Tibial nerve (tissue), 4 donors: ENCODE data around the gene SOX5. TPM values are rescaled to one million over a fixed set of nuclear protein-coding genes. Genes with fewer than 3 reads are reported as not detected.

Source experiments
- DNase-seq, 2 donors: peaks; one replicate each; pipeline ENCODE4 v3.0.0-alpha.2; 2019; ENCODE audit warnings: low spot score in 2 of 2
- H3K27ac ChIP-seq, 4 donors: fragments of 200-600 bp; sonication (generic) in 3 of 4; one replicate each; pipeline ENCODE4 v1.5.1; 2017 to 2019; ENCODE audit warnings: mild to moderate bottlenecking in 1 of 4
- H3K27me3 ChIP-seq, 2 donors: fragments of 200-600 bp; sonication (generic) in 1 of 2; one replicate each; pipeline versions ENCODE4 v1.5.1 to v1.6.0; 2017 to 2019
- H3K36me3 ChIP-seq, 3 donors: fragments of 200-600 bp; sonication (generic); one replicate each; pipeline ENCODE4 v1.5.1; 2018 to 2019
- H3K4me1 ChIP-seq, 4 donors: fragments of 200-600 bp; sonication (generic) in 3 of 4; one replicate each; pipeline ENCODE4 v1.5.1; 2017 to 2019
- H3K4me3 ChIP-seq, 4 donors: fragments of 200-600 bp; sonication (generic) in 3 of 4; one replicate each; pipeline ENCODE4 v1.5.1; 2017 to 2019; ENCODE audit warnings: mild to moderate bottlenecking in 1 of 4, moderate library complexity in 1 of 4
- H3K9me3 ChIP-seq, 4 donors: fragments of 200-600 bp; sonication (generic) in 3 of 4; one replicate each; pipeline ENCODE4 v1.5.1; 2017 to 2019
- EP300 ChIP-seq, 2 donors: sonication (generic); formaldehyde crosslinking; IDR thresholded peaks; one replicate each; pipeline ENCODE4 v1.6.1; 2017; ENCODE audit warnings: antibody characterized with exemption in 2 of 2, mild to moderate bottlenecking in 1 of 2
- POLR2A ChIP-seq, 2 donors: fragments of 450-650 bp; IDR thresholded peaks; one replicate each; pipeline ENCODE4 v1.6.1; 2017; ENCODE audit warnings: antibody characterized with exemption in 2 of 2, mild to moderate bottlenecking in 2 of 2, moderate library complexity in 2 of 2
- WGBS, 2 donors: methylation state at CpG; one replicate each; pipeline ENCODE4 v1.1.5; 2018; 5-methylcytosine and 5-hydroxymethylcytosine counted together
- total RNA-seq, 4 donors: library from RNA; depleted of rRNA; stranded (reverse); fragments of >200 nt; gene quantifications; one replicate each; pipeline ENCODE4 v1.1.0, GENCODE V29; 2016
- TF ChIP-seq, protein P1 (sequence below), 5 experiments: fragments of 200-600 bp in 3 of 5; fragments of 450-650 bp in 2 of 5; sonication (generic) in 3 of 5; IDR thresholded peaks; one replicate each; pipeline ENCODE4 v1.5.1; 2016 to 2019; ENCODE audit warnings: antibody characterized with exemption in 5 of 5, mild to moderate bottlenecking in 3 of 5, moderate library complexity in 2 of 5

The SOX5 gene
- total RNA-seq, 4 donors from 2014 or later, result 24.0 to 53.8 (median 38.6) TPM

- 42 to 43% methylated on average over 5 of the region's 5 CpGs for WGBS, 2 donors
- TF ChIP-seq EP300 (IDR thresholded peaks at IDR 0.05), result no peak
- TF ChIP-seq, protein P1, sequence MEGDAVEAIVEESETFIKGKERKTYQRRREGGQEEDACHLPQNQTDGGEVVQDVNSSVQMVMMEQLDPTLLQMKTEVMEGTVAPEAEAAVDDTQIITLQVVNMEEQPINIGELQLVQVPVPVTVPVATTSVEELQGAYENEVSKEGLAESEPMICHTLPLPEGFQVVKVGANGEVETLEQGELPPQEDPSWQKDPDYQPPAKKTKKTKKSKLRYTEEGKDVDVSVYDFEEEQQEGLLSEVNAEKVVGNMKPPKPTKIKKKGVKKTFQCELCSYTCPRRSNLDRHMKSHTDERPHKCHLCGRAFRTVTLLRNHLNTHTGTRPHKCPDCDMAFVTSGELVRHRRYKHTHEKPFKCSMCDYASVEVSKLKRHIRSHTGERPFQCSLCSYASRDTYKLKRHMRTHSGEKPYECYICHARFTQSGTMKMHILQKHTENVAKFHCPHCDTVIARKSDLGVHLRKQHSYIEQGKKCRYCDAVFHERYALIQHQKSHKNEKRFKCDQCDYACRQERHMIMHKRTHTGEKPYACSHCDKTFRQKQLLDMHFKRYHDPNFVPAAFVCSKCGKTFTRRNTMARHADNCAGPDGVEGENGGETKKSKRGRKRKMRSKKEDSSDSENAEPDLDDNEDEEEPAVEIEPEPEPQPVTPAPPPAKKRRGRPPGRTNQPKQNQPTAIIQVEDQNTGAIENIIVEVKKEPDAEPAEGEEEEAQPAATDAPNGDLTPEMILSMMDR (IDR thresholded peaks at IDR 0.05), result no peak
- no peak for TF ChIP-seq POLR2A (IDR thresholded peaks at IDR 0.05)
- H3K27me3 ChIP-seq, result no peaks in the 10 kb centered on the region
- H3K9me3 ChIP-seq, result no peaks in the 10 kb centered on the region
- H3K4me3 ChIP-seq, result peak overlapping the region in 3 of 4 donors; percentile 16 to 37 (median 26)
- peaks cover 0 to 9% (median 0%) of the 10 kb centered on the region in 4 donors for H3K4me1 ChIP-seq
- no peak for DNase-seq
- H3K27ac ChIP-seq, result peak overlapping the region; percentile 23 to 74 (median 58)
- H3K36me3 ChIP-seq, result no peaks in the 10 kb centered on the region
Measured at GRCh38 chr12:23921099-23921856, 28.2 kb downstream of the SOX5 start.

GRCh38 chr12:23911574-23911973 lies 37.9 kb downstream of the SOX5 start:
- Histone ChIP-seq H3K9me3 (no peaks in the 10 kb centered on the region), H3K36me3 (no peaks in the 10 kb centered on the region), H3K4me3 (no peak overlapping the region), H3K4me1 (peaks cover 0 to 12% (median 0%) of the 10 kb centered on the region in 4 donors), H3K27ac (no peak overlapping the region), H3K27me3 (no peaks in the 10 kb centered on the region)
- WGBS, 2 donors, result 92 to 98% methylated on average over 3 of the region's 3 CpGs
- TF ChIP-seq, protein P1 (IDR thresholded peaks at IDR 0.05), result no peak
- TF ChIP-seq EP300 (IDR thresholded peaks at IDR 0.05), result no peak
- TF ChIP-seq POLR2A (IDR thresholded peaks at IDR 0.05), result no peak
- no peak for DNase-seq

GRCh38 chr12:23909551-23909950 lies 39.9 kb downstream of the SOX5 start:
- H3K4me1 ChIP-seq, result peaks cover 0 to 20% (median 2%) of the 10 kb centered on the region in 4 donors
- no peak for DNase-seq
- no peak for TF ChIP-seq POLR2A (IDR thresholded peaks at IDR 0.05)
- TF ChIP-seq, protein P1 (IDR thresholded peaks at IDR 0.05), result no peak
- no peak for TF ChIP-seq EP300 (IDR thresholded peaks at IDR 0.05)
- H3K9me3 ChIP-seq, result no peaks in the 10 kb centered on the region
- no peak overlapping the region for H3K4me3 ChIP-seq
- H3K27ac ChIP-seq, result no peak overlapping the region
- H3K36me3 ChIP-seq, result no peaks in the 10 kb centered on the region
- no peaks in the 10 kb centered on the region for H3K27me3 ChIP-seq
- 31 to 48% methylated on average over 1 of the region's 1 CpG for WGBS, 2 donors

DNA sequence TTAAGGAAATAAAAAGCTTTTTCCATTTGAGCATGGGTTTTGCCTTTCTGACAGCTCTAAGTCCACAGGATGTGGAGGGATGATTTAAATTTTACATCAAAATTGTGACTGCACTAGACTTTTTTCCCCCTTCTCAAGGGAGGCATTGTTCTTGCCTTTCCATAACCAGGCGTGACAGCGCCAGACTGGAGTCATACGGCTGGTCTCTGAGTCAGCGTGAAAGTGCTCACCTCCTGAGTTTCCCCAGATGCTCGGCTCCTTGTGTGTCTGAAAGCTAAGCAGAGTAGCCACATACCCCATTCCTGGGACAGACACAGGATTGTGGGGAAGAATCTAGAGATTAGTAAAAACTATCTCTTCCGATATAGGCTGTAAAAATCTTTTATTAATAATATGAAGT lies 43.1 kb downstream of the SOX5 start:
- Histone ChIP-seq H3K4me3 (no peak overlapping the region), H3K27me3 (no peaks in the 10 kb centered on the region), H3K27ac (peak overlapping the region in 1 of 4 donors; percentile 12), H3K9me3 (peaks cover 0 to 2% (median 0%) of the 10 kb centered on the region in 4 donors), H3K4me1 (peaks cover 0 to 20% (median 2%) of the 10 kb centered on the region in 4 donors), H3K36me3 (no peaks in the 10 kb centered on the region)
- 47 to 55% methylated on average over 6 of the region's 6 CpGs for WGBS, 2 donors
- DNase-seq, result peak; percentile 19 to 28
- peak in 1 of 2 donors; percentile 42 for TF ChIP-seq EP300 (IDR thresholded peaks at IDR 0.05)
- TF ChIP-seq, protein P1 (IDR thresholded peaks at IDR 0.05), result no peak
- no peak for TF ChIP-seq POLR2A (IDR thresholded peaks at IDR 0.05)

- H3K4me3 ChIP-seq, result no peak overlapping the region
- no peak for DNase-seq
- no peaks in the 10 kb centered on the region for H3K27me3 ChIP-seq
- H3K27ac ChIP-seq, result no peak overlapping the region
- H3K4me1 ChIP-seq, result peaks cover 0 to 9% (median 0%) of the 10 kb centered on the region in 4 donors
- H3K36me3 ChIP-seq, result peaks cover 0 to 4% (median 0%) of the 10 kb centered on the region in 3 donors
- 92 to 96% methylated on average over 3 of the region's 3 CpGs for WGBS, 2 donors
- peaks cover 0 to 12% (median 0%) of the 10 kb centered on the region in 4 donors for H3K9me3 ChIP-seq
- TF ChIP-seq POLR2A (IDR thresholded peaks at IDR 0.05) (no peak), EP300 (IDR thresholded peaks at IDR 0.05) (no peak)
- TF ChIP-seq, protein P1 (IDR thresholded peaks at IDR 0.05), result no peak
Measured at GRCh38 chr12:23899434-23899833, 50.0 kb downstream of the SOX5 start.
